Esophagus (tissue), 2 donors: ENCODE measurements around the gene RGS19. TPM values are rescaled to one million over a fixed set of nuclear protein-coding genes. Genes with fewer than 3 reads are reported as not detected.

Experiments
- polyA plus RNA-seq, 2 donors: library from polyadenylated mRNA; stranded (reverse); fragments of 200-250 nt; gene quantifications; one replicate each; pipeline ENCODE4 v1.2.3, GENCODE V29; 2013
- donor health status: healthy with polysubstance abuse.
- donor health status: Bipolar disorder and iron deficiency.

The RGS19 gene
- polyA plus RNA-seq, 2 donors, result 5.0 to 8.7 TPM

Other genes with a start within 250 kb of the RGS19 start
- gene ZBTB46, start 248.3 kb downstream of the RGS19 start, polyA plus RNA-seq, result 1 to 10 TPM in 1 of 2 donors, under 1 TPM in 1; 0.68 to 1.0 TPM
- under 1 TPM; 0.42 to 0.92 TPM for gene ABHD16B, start 218.0 kb downstream of the RGS19 start, polyA plus RNA-seq
- gene TPD52L2, start 214.2 kb downstream of the RGS19 start, polyA plus RNA-seq, result 100 to 1,000 TPM in 1 of 2 donors, 10 to 100 TPM in 1; 82.0 to 107 TPM
- gene DNAJC5, start 184.4 kb downstream of the RGS19 start, polyA plus RNA-seq, result 10 to 100 TPM; 42.9 to 59.4 TPM
- 10 to 100 TPM; 40.6 to 47.3 TPM for gene UCKL1, start 123.1 kb downstream of the RGS19 start, polyA plus RNA-seq
- 10 to 100 TPM; 10.1 to 18.3 TPM for gene ZNF512B, start 109.6 kb downstream of the RGS19 start, polyA plus RNA-seq
- 10 to 100 TPM in 1 of 2 donors, 1 to 10 TPM in 1; 9.4 to 13.1 TPM for gene SAMD10, start 99.9 kb downstream of the RGS19 start, polyA plus RNA-seq
- gene PRPF6, start 98.4 kb downstream of the RGS19 start, polyA plus RNA-seq, result 10 to 100 TPM; 24.6 to 39.0 TPM
- gene C20orf204, start 43.3 kb downstream of the RGS19 start, polyA plus RNA-seq, result under 1 TPM; 0.38 to 0.67 TPM
- 1 to 10 TPM; 3.1 to 7.5 TPM for gene SOX18, start 29.9 kb downstream of the RGS19 start, polyA plus RNA-seq
- 10 to 100 TPM; 14.8 to 15.3 TPM for gene TCEA2, start 16.3 kb downstream of the RGS19 start, polyA plus RNA-seq
- under 1 TPM; 0.13 to 0.14 TPM for gene OPRL1, start 564 bp upstream of the RGS19 start, polyA plus RNA-seq
- gene LKAAEAR1, start 4.9 kb upstream of the RGS19 start, polyA plus RNA-seq, result under 1 TPM in 1 of 2 donors, not detected in 1; 0.09 TPM
- gene NPBWR2, start 28.0 kb upstream of the RGS19 start, polyA plus RNA-seq, result not detected
- not detected for gene MYT1, start 84.9 kb upstream of the RGS19 start, polyA plus RNA-seq
- gene PCMTD2, start 176.2 kb upstream of the RGS19 start, polyA plus RNA-seq, result 10 to 100 TPM; 13.4 to 22.0 TPM